Smooth muscle cell of the brain vasculature (primary cell): Measurements from ENCODE around the gene CATSPERB.
"Not testable (repeated sequence)": the region's sequence is repeated elsewhere in the genome, so short reads cannot be mapped to it uniquely, and the experiment has no call there.

ENCODE experiments used
- DNase-seq: peaks from one replicate; pipeline ENCODE4 v3.0.0-alpha.2; 2012; ENCODE audit warnings: low read depth, low spot score

CATSPERB gene

GRCh38 chr14:91677687-91678086 is 54.2 kb downstream of the CATSPERB start:
- not testable (repeated sequence) for DNase-seq

DNA sequence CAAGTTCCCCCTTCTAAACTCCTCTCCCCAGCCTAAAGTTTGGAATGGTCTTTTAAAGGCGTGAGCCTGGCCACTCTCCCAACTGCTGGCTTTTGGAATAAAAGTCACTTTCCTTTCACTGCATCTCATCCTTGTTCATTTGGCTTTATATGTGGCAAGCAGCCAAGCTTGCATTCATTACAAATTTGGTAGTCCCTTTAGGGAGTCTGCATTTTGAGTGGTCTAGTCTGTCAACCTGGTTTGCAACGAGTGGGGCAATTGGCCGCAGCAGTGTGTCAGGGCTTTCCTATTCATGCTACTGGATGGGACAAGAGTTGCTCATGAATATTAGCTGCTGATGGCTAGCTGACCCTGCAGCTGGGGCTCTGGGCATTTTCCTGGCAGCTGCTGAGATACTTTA is 57.0 kb downstream of the CATSPERB start:
- no peak for DNase-seq

GRCh38 chr14:91669867-91670266 is 62.0 kb downstream of the CATSPERB start:
- no peak for DNase-seq

GRCh38 chr14:91667101-91667500 is 64.8 kb downstream of the CATSPERB start:
- not testable (repeated sequence) for DNase-seq

DNA sequence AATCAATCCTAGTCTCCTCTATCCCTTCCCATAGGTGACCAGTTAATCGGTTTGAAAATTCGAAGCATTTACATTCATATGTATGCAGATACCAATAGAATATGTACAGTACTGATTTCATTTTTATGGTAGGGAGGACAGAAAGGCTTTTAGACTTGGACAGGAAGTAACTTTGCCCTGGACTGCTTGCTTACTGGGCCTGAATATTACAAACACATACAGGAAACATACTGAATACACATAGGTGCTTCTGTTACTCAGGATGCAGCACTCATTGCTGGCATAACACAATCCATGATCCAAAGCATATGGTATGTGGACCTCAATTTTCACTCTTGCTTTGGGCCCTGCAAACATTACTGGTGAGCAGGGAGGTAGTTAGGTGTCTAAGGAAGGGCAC is 71.1 kb downstream of the CATSPERB start:
- no peak for DNase-seq

DNA sequence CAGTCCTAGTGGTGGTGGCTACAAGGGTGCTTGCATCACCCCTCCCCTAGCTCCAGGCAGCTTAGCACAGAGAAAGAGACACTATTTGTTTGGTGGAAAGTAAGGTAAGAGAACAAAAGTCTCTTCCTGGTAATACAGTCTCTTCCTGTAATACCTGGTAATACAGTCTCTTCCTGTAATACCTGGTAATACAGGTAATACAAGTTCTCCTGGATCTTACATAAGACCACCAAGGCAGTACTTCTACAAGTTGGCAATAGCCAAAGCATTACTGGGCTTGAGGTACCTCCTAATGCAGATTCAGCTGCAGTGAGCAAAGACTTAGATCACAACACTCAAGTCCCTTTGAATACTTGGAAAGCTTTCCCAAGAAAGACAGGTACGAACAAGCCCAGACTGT is 77.0 kb downstream of the CATSPERB start:
- DNase-seq, result no peak

GRCh38 chr14:91653451-91653850 is 78.4 kb downstream of the CATSPERB start:
- DNase-seq, result no peak

GRCh38 chr14:91649930-91650329 is 82.0 kb downstream of the CATSPERB start:
- DNase-seq, result no peak

DNA sequence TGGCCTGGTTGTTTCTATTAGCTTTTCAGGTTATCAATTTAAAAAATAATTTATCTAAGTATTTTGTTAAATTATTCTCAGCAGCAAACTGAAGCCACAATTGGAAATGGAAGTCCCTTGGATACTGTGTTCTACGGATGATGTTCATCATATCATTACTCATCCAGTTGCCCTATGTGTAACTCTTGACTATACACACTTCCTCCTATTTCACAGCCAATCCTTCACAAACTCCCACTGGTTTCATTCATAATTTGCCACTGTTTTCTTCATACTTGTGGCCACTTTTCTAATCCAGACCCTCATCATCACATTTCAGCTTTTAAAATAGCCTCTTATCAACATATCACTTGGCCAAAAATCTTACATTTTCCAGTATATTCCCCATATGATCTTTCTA is 84.0 kb downstream of the CATSPERB start:
- no peak for DNase-seq

- DNase-seq, result no peak
Observed at GRCh38 chr14:91636604-91637003, 95.3 kb downstream of the CATSPERB start.

- no peak for DNase-seq
Observed at GRCh38 chr14:91624757-91625156, 107.1 kb downstream of the CATSPERB start.

DNA sequence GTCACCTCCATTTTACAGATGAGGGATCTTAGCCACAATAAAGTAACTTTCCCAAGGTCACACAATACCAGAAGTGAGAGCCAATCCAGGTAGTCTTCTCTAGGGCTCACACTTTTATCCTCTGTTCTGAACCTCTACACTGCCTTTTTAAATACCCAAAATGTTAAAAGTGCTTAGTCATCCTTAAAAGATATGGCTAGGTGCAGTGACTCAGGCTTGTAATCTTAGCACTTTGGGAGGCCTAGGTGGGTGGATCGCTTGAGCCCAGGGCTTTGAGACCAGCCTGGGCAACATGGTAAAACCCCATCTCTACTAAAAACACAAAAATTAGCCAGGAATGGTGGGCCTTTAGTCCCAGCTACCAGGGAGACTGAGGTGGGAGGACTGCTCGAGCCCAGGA is 117.7 kb downstream of the CATSPERB start:
- DNase-seq, result no peak

DNA sequence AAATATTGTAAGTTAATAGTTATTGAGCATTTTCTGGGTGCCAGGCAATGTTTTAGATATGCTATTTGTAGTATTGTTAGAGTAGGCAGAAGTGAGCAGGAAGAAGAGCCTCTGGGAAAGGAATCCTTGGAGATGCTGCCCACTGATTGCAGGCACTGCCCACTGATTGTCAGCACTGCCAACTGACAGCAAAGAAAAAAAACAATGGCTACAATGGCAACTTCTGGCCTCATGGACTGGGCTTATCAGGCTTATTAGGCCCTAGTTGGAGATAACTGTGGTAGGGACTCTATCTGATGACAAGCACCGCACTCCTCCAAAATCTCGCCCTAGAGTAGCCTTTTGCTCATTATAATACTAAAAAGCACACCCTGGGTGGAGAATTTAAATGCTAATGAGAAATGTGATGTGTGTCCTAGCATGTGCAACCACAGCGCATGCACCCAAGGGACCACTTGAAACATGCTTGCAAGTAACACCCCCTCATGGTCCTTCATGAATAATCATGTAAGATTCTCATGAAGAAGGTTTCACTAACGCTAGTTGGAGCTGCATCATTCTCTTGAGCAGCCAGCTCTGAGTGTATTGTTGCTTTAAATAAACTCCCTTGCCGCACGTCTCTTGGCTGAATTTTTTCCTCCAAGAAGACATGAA is 118.3 kb downstream of the CATSPERB start:
- DNase-seq, result no peak

DNA sequence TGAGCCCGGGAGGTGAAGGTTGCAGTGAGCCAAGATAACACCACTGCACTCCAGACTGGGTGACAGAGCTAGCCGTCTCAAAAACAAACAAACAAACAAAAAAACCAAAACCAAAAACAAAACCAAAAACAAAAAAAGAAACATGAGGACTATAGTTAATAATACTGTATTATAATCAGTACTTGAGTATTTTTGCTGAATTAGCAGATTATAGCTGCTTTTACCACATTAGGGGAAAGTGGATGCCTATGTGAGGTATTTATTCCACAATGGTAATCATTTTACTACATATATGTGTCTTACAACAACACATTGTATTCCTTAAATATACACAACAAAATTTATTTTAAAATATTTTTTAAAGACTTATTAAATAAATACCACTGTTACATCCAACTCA is 120.4 kb downstream of the CATSPERB start:
- no peak for DNase-seq

- DNase-seq, result no peak
Observed at GRCh38 chr14:91609161-91609560, 122.7 kb downstream of the CATSPERB start.

- no peak for DNase-seq
Observed at GRCh38 chr14:91607322-91608047, 124.4 kb downstream of the CATSPERB start.

DNA sequence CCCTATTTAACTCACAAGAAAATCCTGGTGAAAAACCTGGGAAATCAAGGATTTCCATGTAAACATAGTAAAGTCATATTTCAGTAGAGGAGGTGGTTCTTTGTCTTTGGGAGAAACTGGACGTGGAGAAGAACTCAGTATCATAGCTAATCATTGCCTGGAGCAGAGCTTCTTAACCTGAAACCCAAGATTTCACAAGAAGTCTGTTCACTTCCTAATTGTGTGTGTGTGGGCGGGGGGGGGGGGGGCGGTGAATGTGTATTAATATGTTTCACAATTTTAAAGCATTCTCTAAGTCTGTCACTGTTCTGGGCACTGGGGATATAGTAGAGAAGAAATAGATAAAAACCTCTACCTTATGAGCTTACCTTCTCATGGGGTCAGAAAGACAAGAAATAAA is 125.0 kb downstream of the CATSPERB start:
- DNase-seq, result no peak

GRCh38 chr14:91604611-91605010 is 127.3 kb downstream of the CATSPERB start:
- DNase-seq, result not testable (repeated sequence)

GRCh38 chr14:91599994-91600393 is 131.9 kb downstream of the CATSPERB start:
- no peak for DNase-seq

GRCh38 chr14:91595736-91596135 is 136.2 kb downstream of the CATSPERB start:
- DNase-seq, result no peak

- DNase-seq, result not testable (repeated sequence)
Observed at GRCh38 chr14:91593957-91594356, 137.9 kb downstream of the CATSPERB start.

DNA sequence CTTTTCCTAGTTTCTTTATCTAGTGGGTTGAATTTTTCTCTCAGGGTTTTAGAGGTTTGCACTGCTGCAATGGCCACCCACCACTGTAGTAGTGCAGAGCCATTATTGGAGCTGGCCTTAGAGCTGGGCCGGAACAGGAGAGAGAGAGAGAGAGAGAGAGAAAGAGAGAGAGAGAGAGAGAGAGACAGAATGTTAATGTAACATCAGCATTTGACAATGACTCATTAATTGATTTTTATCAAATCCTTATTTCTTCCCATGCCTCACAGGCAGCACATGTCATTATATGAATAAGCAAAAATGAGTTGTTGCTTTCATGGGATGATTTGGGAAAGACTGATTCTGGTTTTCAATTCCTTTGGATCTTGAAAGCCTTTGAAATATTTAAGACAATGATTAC is 145.5 kb downstream of the CATSPERB start:
- DNase-seq, result no peak

DNA sequence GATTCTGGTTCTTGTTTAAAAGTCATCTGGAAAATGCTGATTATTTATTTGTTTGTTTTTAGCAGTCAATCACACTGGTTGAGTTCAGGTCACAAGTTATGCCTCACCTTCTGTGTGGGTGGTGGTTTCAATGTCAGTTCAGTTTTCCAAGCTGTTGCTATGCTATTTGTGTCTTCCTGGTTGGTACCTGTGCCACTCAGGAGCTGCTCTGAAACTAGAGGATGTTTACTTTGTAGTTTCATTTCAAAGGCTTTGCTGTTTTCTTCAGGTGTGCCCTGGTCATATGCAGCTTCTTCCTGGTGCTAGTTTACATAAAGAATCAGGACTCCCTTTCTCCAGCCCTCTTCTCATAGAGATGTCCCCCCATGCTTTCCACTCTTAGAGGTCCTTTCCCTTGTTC is 146.0 kb downstream of the CATSPERB start:
- DNase-seq, result no peak
